ENCODE measurements around the gene RBM27.
"Not testable (repeated sequence)": the region's sequence is repeated elsewhere in the genome, so short reads cannot be mapped to it uniquely, and the experiment has no call there.

Gene RBM27

GRCh38 chr5:146193285-146193684, 10.1 kb upstream of the RBM27 start:
- TF ChIP-seq CTCF (IDR thresholded peaks at IDR 0.05; ENCODE audit: control insufficient read depth, insufficient read depth, low read depth, low read length, missing control alignments), result no peak
- no peak overlapping the region for H3K4me3 ChIP-seq (ENCODE audit: control insufficient read depth, low read depth, low read length)
- DNase-seq (ENCODE audit: low read depth), result no peak

- not testable (repeated sequence) for H3K4me3 ChIP-seq (ENCODE audit: control insufficient read depth, low read depth, low read length); DNase-seq (ENCODE audit: low read depth)
Observed at GRCh38 chr5:146194997-146195396, 8.4 kb upstream of the RBM27 start.

- H3K4me3 ChIP-seq (ENCODE audit: control insufficient read depth, low read depth, low read length), result no peak overlapping the region
- TF ChIP-seq CTCF (IDR thresholded peaks at IDR 0.05; ENCODE audit: control insufficient read depth, insufficient read depth, low read depth, low read length, missing control alignments), result no peak
- DNase-seq (ENCODE audit: low read depth), result no peak
Observed at GRCh38 chr5:146196459-146197048, 6.9 kb upstream of the RBM27 start.

GRCh38 chr5:146199176-146199815, 4.1 kb upstream of the RBM27 start:
- DNase-seq (ENCODE audit: low read depth), result no peak
- H3K4me3 ChIP-seq (ENCODE audit: control insufficient read depth, low read depth, low read length), result no peak overlapping the region
- no peak for TF ChIP-seq CTCF (IDR thresholded peaks at IDR 0.05; ENCODE audit: control insufficient read depth, insufficient read depth, low read depth, low read length, missing control alignments)

- DNase-seq (ENCODE audit: low read depth); H3K4me3 ChIP-seq (ENCODE audit: control insufficient read depth, low read depth, low read length): not testable (repeated sequence)
Observed at GRCh38 chr5:146201795-146202194, 1.6 kb upstream of the RBM27 start.

- no peak for DNase-seq (ENCODE audit: low read depth)
- peak overlapping the region; percentile 93 for H3K4me3 ChIP-seq (ENCODE audit: control insufficient read depth, low read depth, low read length)
- no peak for TF ChIP-seq CTCF (IDR thresholded peaks at IDR 0.05; ENCODE audit: control insufficient read depth, insufficient read depth, low read depth, low read length, missing control alignments)
Observed at GRCh38 chr5:146203872-146204192, 427 bp downstream of the RBM27 start.

GRCh38 chr5:146205499-146206202, 2.2 kb downstream of the RBM27 start:
- H3K4me3 ChIP-seq (ENCODE audit: control insufficient read depth, low read depth, low read length), result no peak overlapping the region
- no peak for TF ChIP-seq CTCF (IDR thresholded peaks at IDR 0.05; ENCODE audit: control insufficient read depth, insufficient read depth, low read depth, low read length, missing control alignments)
- DNase-seq (ENCODE audit: low read depth), result no peak

Measured in AG09309 (cell line).